Measurements from ENCODE around the gene TNFSF10.

TNFSF10 gene

GRCh38 chr3:172528677-172529076, 5.4 kb upstream of the TNFSF10 start:
- Histone ChIP-seq H3K36me3 (ENCODE audit: insufficient read depth, low read length) (no peaks in the 10 kb centered on the region), H3K4me1 (ENCODE audit: insufficient read depth, low read length, poor library complexity, severe bottlenecking) (peaks cover 15% of the 10 kb centered on the region)

DNA sequence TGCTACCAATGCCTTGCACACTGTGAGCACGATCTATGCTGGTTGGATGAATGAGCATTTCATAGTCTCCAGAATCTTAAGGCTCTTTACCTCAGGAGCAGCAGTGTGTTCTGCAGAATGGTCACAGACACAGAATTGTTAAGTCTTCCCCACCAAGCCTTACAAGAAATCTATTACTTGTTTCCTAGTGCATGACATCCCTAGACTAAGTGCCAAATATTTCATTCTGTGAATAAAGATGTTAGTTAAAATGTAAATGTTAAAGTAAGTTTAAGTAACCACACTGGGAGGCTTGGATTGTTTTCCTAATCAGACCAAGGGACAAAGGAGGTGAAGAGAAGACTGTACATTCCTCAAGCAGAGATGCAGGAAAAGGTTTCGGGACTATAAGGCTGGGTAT, 4.1 kb upstream of the TNFSF10 start:
- Histone ChIP-seq H3K36me3 (ENCODE audit: insufficient read depth, low read length) (no peaks in the 10 kb centered on the region), H3K4me3 (ENCODE audit: low read length, poor library complexity, severe bottlenecking) (no peak overlapping the region), H3K79me2 (ENCODE audit: insufficient read depth, low read length) (no peaks in the 10 kb centered on the region), H3K9me2 (replicated peaks; ENCODE audit: low read depth, low read length) (no peaks in the 10 kb centered on the region), H3K27me3 (ENCODE audit: insufficient read depth, low read length, poor library complexity, severe bottlenecking) (no peaks in the 10 kb centered on the region), H2AFZ (ENCODE audit: low read length) (no peak overlapping the region), H3F3A (ENCODE audit: low read depth) (no peaks in the 10 kb centered on the region), H3K9me3 (ENCODE audit: insufficient read depth, low read depth, low read length) (no peaks in the 10 kb centered on the region), H3K4me2 (ENCODE audit: low read depth, low read length, poor library complexity, severe bottlenecking) (no peak overlapping the region), H4K20me1 (ENCODE audit: insufficient read depth, low read length, poor library complexity, severe bottlenecking) (no peaks in the 10 kb centered on the region), H3K4me1 (ENCODE audit: insufficient read depth, low read length, poor library complexity, severe bottlenecking) (peaks cover 28% of the 10 kb centered on the region), H3K9ac (ENCODE audit: low read depth, low read length, poor library complexity, severe bottlenecking) (no peak overlapping the region)
- no peak for TF ChIP-seq EZH2phosphoT487 (IDR thresholded peaks at IDR 0.05; ENCODE audit: borderline replicate concordance)
- TF ChIP-seq, protein P1, sequence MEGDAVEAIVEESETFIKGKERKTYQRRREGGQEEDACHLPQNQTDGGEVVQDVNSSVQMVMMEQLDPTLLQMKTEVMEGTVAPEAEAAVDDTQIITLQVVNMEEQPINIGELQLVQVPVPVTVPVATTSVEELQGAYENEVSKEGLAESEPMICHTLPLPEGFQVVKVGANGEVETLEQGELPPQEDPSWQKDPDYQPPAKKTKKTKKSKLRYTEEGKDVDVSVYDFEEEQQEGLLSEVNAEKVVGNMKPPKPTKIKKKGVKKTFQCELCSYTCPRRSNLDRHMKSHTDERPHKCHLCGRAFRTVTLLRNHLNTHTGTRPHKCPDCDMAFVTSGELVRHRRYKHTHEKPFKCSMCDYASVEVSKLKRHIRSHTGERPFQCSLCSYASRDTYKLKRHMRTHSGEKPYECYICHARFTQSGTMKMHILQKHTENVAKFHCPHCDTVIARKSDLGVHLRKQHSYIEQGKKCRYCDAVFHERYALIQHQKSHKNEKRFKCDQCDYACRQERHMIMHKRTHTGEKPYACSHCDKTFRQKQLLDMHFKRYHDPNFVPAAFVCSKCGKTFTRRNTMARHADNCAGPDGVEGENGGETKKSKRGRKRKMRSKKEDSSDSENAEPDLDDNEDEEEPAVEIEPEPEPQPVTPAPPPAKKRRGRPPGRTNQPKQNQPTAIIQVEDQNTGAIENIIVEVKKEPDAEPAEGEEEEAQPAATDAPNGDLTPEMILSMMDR (conservative IDR thresholded peaks at IDR 0.05; ENCODE audit: low read length) = no peak

More at GRCh38 chr3:172528677-172529076, 5.4 kb upstream of the TNFSF10 start:
- Histone ChIP-seq H2AFZ (ENCODE audit: low read length) (no peak overlapping the region), H3F3A (ENCODE audit: low read depth) (no peaks in the 10 kb centered on the region), H4K20me1 (ENCODE audit: insufficient read depth, low read length, poor library complexity, severe bottlenecking) (no peaks in the 10 kb centered on the region), H3K27me3 (ENCODE audit: insufficient read depth, low read length, poor library complexity, severe bottlenecking) (no peaks in the 10 kb centered on the region), H3K9me2 (replicated peaks; ENCODE audit: low read depth, low read length) (no peaks in the 10 kb centered on the region), H3K9ac (ENCODE audit: low read depth, low read length, poor library complexity, severe bottlenecking) (no peak overlapping the region), H3K79me2 (ENCODE audit: insufficient read depth, low read length) (no peaks in the 10 kb centered on the region), H3K4me2 (ENCODE audit: low read depth, low read length, poor library complexity, severe bottlenecking) (no peak overlapping the region), H3K9me3 (ENCODE audit: insufficient read depth, low read depth, low read length) (no peaks in the 10 kb centered on the region), H3K4me3 (ENCODE audit: low read length, poor library complexity, severe bottlenecking) (no peak overlapping the region)
- TF ChIP-seq, protein P1 (conservative IDR thresholded peaks at IDR 0.05; ENCODE audit: low read length) = no peak
- TF ChIP-seq EZH2phosphoT487 (IDR thresholded peaks at IDR 0.05; ENCODE audit: borderline replicate concordance) = no peak

GRCh38 chr3:172525116-172525613, 1.9 kb upstream of the TNFSF10 start:
- Histone ChIP-seq H3K9ac (ENCODE audit: low read depth, low read length, poor library complexity, severe bottlenecking) (no peak overlapping the region), H3K36me3 (ENCODE audit: insufficient read depth, low read length) (no peaks in the 10 kb centered on the region), H3K79me2 (ENCODE audit: insufficient read depth, low read length) (no peaks in the 10 kb centered on the region), H3K9me2 (replicated peaks; ENCODE audit: low read depth, low read length) (no peaks in the 10 kb centered on the region), H2AFZ (ENCODE audit: low read length) (no peak overlapping the region), H3K9me3 (ENCODE audit: insufficient read depth, low read depth, low read length) (no peaks in the 10 kb centered on the region), H3K4me2 (ENCODE audit: low read depth, low read length, poor library complexity, severe bottlenecking) (no peak overlapping the region), H3K4me1 (ENCODE audit: insufficient read depth, low read length, poor library complexity, severe bottlenecking) (peaks cover 24% of the 10 kb centered on the region), H3F3A (ENCODE audit: low read depth) (no peaks in the 10 kb centered on the region), H3K4me3 (ENCODE audit: low read length, poor library complexity, severe bottlenecking) (no peak overlapping the region), H4K20me1 (ENCODE audit: insufficient read depth, low read length, poor library complexity, severe bottlenecking) (no peaks in the 10 kb centered on the region), H3K27me3 (ENCODE audit: insufficient read depth, low read length, poor library complexity, severe bottlenecking) (no peaks in the 10 kb centered on the region)
- TF ChIP-seq, protein P1 (conservative IDR thresholded peaks at IDR 0.05; ENCODE audit: low read length) = no peak
- TF ChIP-seq EZH2phosphoT487 (IDR thresholded peaks at IDR 0.05; ENCODE audit: borderline replicate concordance) = no peak

Measured in Loucy (cell line).